Mesenteric fat pad (tissue), 1 donor: ENCODE data around the gene COMMD2. TPM values are rescaled to one million over a fixed set of nuclear protein-coding genes. Genes with fewer than 3 reads are reported as not detected.

Experiments
- DNase-seq: peaks from one replicate; pipeline ENCODE4 v3.0.0-alpha.2; 2020; ENCODE audit warnings: low spot score
- total RNA-seq: library from RNA; stranded (reverse); fragmentation: NEBNext Ultra II Directional; extraction: Animal tissue kit (Norgen Biotek cat#: 25700); gene quantifications from one replicate; pipeline ENCODE4 v1.2.1, GENCODE V29; 2021
- donor health status: DM: yes; HTN: yes; CAD: no.

Gene COMMD2
- total RNA-seq, 1 donor from 2014 or later = 30.1 TPM

DNA sequence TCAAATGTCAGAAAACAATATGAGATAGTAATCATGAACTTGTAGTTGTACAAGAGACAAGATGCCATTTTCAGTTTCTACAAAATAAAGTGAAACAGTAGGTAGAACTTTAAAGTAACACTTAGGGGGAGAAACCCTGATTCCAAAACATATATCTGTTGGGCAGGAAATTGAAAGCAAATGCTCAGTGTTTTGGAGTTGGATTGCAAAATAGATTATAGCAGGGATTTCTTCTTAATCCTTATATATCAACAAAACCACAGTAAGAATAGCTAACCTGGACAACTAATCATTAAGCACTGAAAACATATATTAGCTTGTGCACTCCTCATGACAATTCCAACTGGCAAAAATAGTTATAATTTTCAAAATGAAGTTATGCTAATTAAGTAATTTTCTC lies 46.9 kb downstream of the COMMD2 start:
- DNase-seq = no peak

DNA sequence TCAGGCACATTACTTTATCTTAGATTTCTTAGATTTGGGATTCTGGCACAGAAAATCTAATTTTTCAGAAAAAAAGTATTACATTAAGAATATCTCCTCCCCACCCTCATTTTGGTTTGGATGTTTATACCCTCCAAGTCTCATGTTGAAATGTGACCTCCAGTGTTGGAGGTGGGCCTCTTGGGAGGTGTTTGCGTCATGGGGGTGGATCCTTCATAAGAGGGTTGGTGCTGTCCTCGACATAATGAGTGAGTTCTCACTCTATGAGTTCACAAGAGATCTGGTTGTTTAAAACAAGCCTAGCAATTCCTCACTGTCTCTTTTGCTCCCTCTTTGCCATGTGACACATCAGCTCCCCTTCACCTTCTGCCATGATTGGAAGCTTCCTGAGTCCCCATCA lies 48.8 kb downstream of the COMMD2 start:
- no peak for DNase-seq

DNA sequence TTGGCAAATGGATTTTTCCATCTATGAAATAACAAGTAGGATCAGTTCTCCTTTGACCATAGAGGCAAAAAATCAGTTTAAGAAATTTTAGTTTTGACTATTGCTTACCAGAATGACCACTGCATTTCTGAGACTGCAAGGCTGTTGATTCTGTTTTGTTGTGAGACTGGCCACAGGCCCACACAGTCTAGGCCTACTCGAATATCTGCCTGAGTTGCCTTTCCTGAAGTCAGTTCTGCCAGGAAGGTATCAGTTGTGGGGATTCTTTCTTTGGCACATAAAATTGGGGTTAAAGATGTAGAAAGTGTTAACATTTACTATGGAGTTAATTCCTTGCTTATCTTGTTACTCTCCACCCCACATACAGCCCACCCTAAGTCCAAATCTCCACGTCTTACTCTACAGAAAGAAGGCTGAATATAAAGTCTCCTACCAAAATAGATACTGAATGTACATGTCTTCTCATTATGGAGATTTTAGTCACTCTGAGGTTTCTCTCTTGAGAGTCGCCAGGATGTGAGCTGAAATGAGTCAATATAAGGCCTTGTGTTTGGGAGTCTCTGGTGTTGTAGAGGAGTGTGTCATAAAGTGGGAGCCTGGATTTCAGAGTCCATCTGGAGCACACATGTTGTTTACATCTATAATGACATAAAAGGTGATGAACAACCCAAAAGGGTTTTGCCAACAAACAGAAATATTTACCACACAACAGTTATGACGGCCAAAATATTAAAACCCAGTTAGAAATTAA lies 49.4 kb downstream of the COMMD2 start:
- DNase-seq = no peak

DNA sequence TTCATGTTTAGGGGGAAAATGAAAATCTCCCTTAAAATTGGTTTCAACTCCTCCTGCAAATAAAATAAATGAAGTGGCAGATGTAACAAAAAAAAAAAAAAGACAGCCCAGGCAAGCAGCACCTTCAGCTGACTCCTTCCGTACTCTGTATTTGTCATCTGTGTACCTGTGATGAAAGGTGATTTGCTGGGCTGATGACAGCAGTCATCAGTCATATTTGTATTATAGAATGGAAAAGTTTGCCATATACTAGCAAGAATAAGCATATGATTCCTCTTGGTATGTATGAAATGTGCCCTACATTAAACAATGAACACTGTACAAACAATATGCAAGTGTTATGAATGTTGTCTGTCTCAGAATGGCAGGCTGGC lies 50.3 kb downstream of the COMMD2 start:
- DNase-seq = no peak

DNA sequence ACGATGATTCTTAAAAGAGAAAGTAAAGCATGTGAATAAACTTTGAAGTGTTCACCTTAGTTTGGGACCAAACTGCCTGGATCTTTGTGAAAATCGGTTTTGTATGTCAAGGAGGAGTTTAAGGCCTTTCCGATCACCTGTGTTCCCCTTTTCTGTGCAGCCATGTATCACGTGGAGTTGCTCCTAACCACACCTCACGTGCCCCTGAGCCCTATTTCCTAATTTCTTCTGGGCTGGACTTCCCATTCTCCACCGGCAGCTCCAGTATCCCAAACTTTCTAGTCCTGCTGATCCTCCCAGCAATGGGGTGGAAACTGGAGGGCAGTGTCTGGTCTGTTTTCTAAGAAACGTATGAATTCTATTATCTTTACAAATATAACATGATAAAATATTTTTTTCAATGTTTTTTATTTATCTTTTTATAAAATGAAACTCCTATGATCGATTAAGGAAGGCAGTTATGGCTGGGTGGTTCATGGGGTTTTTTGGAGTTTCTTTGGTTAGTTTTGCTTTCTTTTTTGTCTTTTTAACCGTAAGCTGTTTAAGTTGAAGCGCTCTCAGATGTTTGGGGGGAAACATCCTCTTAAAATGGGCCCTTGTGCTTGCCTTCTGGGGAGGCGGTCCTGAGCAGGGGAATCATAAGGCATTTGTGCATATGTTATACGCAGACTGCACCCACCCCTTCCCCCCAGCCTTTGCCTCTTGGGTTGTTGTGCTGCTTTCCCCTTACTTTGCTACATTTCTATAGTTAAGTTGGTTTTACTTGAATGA lies 50.9 kb downstream of the COMMD2 start:
- DNase-seq = no peak

Other genes starting within 250 kb of the COMMD2 start
- gene WWTR1, start 94.5 kb downstream of the COMMD2 start, total RNA-seq = 65.9 TPM
- gene ANKUB1, start 40.1 kb upstream of the COMMD2 start, total RNA-seq = not detected
- gene RNF13, start 60.7 kb upstream of the COMMD2 start, total RNA-seq = 97.7 TPM
- 33.9 TPM for gene PFN2, start 218.4 kb upstream of the COMMD2 start, total RNA-seq